RCC 7860 (cell line): ENCODE results near the gene BBS1.

Source experiments
- DNase-seq: peaks from one replicate; pipeline ENCODE4 v3.0.0-alpha.2; 2015; ENCODE audit warnings: low spot score
- FAIRE-seq: peaks from 2 replicates; lab custom pipeline; 2012; peaks lifted over from hg19 to GRCh38; lab: Jason Lieb, UNC

BBS1 gene

DNA sequence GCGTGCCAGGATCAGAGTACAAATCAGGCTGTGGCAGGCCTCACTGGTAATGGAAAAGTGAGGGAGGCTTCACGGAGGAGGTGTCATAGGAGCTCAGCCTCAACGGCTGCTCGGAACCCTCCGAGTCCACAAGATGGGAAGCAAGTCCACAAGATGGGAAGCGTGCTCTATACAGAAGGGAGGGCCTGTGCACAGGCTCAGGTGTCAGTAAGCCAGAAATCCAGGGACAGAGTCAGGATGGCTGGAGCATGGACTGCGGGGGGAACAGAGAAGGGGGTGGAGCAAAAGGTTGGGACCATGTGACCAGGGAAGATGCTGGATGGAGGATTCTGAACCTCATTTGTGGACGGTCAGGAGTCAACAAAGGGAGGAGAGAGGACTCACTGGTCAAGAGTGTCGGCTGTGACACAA is 33.6 kb upstream of the BBS1 start:
- FAIRE-seq: no peak
- DNase-seq: no peak

DNA sequence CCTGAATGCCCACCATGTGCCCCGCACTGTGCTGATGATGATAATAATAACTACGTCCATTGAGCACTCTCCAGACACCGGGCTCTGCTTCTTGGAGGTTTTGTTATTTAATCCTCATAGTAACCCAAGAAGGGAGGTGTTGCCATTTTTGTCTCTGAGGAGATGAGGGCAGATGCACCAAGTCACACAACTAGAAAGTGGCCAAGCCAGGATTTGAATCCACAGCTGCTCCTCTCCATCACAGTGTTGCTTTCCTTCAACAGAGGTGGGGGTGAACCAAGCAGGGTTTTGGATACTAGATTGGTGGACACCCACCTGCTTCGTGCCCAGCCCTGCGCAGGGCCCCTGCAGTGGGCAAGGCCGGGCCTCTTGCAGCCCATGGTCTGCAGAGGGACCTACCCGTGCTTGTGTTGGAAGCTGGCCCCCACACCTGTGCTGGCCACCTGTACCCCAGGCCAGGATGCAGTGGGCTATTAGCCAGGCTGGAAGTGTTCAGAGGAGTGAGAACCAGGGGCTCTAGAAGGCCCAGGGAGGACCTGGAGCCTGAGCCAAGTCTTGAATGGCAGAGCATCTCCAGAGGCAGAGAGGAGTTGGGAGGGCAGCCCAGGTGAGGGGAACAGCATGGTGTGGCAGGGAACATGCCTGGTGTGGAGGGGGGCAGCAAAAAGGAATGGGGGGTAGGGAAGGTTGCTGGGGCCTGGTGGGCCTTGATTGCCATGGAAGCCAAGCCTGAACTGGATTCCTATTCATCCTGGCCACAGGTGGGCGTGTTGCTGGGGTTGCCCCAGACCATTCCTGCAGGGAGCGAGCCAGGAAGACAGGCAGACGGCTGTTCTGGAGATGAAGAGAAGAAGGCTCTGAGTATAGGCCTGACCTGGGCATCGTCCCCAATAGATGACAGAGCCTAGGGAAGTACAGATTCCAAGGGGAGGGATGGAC is 32.9 kb upstream of the BBS1 start:
- FAIRE-seq (no peak), DNase-seq (no peak)

DNA sequence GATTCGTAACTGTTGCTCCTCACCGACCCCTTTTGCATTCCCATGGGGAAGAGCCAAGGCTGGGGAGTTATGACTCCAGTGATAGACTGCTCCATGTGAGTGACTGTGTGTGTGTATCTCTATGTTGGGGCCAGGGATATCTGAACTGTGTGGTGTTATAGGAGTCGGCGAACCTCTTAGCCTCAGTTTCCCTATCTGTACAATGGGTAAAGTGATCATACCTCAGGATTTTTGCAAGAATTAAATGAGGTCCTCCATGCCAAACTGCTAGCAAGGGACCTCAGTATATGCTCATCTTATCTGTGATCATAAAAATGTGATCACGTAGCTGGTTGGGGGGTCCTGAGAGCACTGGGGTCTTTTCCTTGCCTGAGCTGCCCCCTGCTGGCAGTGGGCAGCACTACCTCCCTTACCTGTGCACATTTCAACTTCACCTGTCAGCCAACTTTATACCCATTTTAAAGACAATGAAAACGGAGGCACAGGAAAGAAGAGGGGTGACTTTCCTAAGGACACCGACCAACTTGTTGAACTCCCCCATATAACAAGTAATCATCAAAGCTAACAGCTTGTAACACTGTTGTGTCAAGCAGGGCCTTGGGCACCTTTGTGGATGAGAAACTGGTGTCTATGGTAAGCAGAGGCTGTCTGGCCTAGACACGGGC is 31.6 kb upstream of the BBS1 start:
- FAIRE-seq (no peak), DNase-seq (no peak)

DNA sequence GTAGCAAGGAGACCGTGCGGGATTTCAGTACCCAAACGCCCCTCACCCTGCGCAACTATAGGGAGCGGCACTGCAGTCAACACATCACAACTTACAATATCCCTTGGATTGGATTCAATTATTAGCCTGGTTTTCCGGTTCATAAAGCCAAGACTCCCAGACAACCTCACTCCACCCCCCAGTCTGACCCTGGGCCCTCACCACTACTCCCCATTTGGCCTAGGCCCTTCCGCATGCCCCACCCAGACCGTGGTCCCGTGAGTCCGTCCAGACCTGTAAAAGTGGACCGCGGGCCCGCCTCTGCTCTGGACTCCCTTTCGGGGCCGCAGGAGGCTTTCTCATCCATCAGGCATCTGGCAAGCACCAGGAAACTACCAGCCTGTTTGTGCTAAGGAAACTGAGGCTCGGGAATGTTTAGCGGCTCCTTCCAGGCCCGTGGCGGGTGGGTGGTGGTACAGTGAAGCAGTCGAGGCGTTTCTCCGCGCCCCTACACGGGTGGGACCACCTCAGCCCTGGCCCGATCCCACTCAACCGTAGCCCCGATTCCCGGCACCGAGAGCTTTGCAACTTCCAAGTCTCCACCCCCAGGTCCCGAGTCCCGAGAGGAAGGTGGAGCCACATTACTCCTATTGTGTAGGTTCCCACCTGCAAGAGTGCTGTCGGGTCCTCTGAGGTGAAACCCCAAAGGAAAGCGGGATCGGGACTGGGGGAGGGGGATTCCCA is 30.9 kb upstream of the BBS1 start:
- DNase-seq (peak; percentile 14), FAIRE-seq (no peak)

DNA sequence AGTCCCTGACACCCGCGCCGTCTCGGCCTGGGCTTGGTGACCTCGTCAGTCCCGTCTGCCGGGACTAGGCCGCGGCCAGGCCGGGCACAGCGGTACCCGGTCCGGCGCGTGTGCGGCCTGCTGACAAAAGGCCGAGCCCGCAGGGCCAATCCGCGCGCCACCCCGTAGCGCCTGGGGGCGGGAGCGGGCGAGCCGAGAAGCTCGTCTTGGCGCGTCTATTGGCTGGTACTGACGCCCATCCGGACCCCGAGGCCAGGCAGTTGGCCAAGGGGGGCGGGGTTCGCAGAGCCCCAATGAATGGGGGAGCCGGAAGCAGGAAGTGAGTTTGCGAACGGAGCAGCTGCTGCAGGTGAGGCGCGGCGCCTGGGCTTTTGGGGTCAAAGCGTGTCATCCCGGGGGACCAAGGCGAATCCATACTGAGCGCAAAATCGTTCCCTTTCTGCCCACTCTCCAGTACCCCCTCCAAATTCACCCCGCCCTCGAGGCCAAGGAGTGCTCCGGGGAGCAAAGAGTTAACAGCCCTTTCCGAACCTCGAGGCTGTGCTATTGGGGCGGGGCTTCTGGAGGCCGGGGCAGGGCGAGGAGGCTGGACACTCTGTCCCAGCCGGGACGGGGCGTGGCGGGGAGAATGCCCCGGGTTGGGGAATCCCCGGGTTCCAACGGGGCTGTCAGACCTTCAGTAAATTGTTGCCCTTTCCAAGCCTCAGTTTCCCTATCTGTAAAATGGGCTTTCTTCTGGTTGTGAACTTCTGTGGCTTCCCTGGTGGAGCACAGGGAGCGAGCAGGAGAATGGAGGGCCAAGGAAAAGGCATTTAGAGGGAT is 30.1 kb upstream of the BBS1 start, which contains the start of gene DPP3:
Gene DPP3, plus strand, starts transcription at position 318 of the 822 bp plus-strand sequence. CDS start 1,767 bp downstream, outside the sequence.
- DNase-seq: peak; percentile 85
- FAIRE-seq: peak; percentile 46

DNA sequence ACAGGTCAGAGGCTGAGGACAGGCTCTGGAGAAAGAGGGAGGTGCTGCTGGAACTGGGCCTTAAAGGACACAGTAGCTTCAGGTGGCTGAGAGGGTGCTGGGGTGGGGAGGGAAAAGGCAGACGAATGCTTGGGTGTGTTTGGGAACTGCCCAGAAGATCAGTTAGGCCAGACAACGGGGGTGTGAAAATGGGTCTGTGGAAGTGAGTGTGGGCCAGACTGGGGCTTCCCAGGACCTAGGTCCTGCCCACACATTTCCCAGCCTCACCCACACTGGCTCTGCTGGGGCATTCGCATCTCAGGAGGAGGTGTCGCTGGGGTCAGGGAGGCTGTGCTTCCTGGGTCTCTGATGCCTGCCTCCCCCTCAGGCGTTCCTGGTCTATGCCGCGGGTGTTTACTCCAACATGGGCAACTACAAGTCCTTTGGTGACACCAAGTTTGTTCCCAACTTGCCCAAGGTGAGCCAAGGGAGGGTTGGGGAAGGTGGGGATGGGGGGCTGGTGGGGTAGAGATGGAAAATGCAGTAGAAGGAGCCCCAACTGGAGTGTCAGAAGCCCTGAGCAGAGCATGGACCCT is 25.5 kb upstream of the BBS1 start:
- DNase-seq (no peak), FAIRE-seq (no peak)

DNA sequence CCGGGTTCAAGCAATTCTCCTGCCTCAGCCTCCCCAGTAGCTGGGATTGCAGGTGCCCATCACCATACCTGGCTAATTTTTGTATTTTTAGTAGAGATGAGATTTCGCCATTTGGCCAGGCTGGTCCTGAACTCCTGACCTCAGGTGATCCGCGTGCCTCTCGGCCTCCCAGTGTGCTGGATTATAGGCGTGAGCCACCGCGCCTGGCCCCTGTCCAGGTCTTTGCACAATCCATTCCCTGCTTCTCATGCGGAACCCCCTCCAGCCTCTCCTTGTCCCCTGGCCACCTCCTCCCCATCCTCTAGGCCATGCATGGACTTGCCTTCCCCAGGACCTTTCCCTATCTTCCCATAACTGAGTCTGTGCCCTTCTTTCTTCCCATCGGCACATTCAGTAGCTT is 21.5 kb upstream of the BBS1 start:
- FAIRE-seq (no peak), DNase-seq (no peak)

DNA sequence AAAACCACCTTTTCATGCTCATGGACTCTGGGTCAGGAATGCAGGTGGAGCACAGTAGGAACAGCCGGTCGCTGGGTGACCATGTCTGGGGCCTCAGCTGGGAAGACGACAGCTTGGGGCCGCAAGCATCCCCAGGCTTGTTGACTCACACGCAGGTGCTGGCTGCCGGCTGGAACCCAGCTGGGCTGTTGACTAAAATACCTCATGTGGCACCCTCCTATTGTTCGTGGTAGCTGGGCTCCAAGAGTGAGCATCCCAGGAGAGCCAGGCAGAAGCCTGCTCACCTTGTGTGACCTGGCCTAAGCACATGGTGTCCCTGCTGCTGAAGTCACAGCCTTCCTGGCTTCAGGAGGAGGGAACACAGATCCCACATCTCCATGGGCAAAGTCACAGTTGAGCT is 20.8 kb upstream of the BBS1 start:
- no peak for FAIRE-seq
- DNase-seq: no peak

DNA sequence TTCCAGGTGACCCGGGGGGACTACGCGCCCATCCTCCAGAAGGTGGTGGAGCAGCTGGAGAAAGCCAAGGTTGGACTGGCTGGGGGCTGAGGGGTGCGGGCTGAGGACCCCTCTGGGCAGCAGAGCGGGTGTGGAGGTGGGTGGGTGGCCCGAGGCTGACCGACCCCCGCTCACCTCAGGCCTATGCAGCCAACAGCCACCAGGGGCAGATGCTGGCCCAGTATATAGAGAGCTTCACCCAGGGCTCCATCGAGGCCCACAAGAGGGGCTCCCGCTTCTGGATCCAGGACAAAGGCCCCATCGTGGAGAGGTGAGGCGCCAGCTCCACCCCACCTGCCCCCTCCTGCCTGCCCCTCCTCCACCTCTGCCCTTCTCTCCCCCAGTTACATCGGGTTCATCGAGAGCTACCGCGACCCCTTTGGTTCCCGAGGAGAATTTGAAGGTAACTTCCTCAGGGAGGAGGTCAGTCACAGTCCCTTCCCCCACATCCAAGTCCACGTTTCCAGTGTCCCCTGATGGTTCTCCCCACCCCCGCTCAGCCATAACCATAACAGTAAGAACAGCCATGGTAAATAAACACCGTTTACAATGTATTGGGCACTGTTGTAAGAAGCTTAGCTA is 19.0 kb upstream of the BBS1 start:
- no peak for FAIRE-seq
- DNase-seq: no peak

DNA sequence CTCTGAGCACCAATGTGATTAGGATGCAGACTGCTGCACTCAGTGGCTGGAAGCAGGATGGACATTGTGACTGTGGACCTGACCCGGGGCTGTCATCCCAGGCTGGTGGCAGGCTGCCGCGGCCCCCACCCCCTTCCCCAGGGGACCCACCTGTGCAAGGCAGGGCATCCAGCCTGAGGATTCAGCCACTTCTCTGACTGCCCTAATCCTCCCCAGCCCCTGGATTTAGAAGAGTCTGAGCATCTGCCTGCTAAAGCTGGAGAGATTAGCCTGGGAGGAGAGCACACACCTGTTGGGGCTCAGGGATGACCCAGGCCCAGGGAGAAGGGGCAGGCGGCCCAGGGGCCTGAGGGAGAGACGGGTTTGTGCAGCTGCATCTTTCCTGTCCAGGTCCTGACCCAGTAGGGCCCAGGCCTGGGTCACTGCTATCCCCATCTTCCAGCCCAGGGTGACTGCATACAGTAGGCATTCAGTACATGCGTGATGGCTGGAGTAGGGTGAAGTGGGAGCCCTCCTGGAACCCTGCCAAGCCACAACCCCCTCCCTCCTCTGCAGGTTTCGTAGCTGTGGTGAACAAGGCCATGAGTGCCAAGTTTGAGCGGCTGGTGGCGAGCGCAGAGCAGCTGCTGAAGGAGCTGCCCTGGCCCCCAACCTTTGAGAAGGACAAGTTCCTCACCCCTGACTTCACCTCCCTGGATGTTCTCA is 18.1 kb upstream of the BBS1 start:
- FAIRE-seq (no peak), DNase-seq (no peak)

DNA sequence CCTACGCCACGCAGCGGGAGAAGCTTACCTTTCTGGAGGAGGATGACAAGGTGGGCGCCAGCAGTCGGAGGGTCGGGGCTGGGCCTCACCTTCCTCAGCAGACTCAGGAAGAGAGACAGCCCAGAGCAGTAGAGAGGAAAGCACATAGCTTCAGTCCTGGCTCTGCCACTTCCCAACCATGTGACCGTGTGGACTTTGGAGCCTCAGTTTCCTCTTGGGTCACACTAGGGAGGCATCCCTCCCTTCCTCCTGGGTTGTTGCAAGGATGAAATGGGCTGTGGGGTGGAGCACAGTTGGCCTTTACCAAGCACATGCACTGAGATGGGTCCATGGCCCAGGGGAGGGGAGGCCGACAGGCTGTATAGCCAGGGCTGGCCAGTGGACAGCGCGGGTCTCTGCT is 17.3 kb upstream of the BBS1 start:
- no peak for DNase-seq
- no peak for FAIRE-seq

DNA sequence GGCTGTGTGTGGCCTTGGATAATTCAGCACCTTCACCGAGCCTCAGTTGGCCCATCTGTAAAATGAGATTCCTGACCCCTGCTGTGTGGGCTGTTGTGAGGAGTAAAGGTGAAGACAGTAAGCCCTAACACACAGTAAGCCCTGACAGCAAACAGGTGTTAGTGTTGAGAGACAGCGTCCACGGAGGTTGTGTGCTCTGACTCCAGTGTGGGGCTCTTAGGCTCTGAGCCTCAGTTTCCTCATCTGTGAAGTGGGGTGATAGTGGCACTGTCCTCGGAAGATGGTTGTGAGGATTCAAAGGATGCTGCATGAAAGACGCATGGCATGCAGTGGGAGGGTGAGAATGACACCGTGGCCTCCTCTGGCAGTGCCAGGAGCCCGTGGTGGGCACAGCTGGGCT is 16.0 kb upstream of the BBS1 start:
- DNase-seq: no peak
- FAIRE-seq: no peak

DNA sequence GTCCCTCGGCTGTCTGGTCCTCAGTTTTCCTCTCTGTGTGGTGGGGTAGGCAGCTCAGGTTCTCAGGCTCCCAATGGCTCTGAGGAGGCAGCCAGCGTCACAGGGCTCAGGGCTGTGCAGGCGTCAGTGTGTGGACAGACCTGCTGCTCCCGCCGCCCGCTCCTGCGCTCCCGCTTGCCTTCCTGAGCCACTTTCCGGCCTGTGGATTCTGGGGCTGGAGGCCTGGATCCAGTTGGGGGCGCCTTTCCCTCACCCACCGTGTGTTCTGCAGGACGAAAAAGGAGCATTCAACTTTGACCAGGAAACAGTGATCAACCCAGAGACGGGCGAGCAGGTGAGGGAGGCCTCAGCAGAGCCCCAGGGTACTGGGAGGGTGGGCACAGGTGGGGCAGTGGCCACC is 15.5 kb upstream of the BBS1 start:
- DNase-seq: no peak
- FAIRE-seq: no peak

DNA sequence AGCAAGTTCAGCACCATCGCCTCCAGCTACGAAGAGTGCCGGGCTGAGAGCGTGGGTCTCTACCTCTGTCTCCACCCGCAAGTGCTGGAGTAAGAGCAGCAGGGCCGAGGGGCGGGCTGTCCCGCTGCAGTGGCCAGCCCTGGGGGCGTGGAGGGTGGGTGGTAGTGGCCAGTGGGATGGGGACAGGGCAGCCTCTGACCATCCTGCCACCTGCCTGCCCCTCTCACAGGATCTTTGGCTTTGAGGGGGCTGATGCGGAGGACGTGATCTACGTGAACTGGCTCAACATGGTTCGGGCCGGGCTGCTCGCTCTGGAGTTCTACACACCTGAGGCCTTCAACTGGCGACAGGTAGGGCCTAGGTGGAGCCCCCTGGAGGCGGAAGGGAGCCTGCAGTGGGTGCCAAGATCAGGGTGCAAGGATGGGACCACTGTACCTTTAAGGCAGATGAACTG is 15.0 kb upstream of the BBS1 start:
- DNase-seq (no peak), FAIRE-seq (no peak)

DNA sequence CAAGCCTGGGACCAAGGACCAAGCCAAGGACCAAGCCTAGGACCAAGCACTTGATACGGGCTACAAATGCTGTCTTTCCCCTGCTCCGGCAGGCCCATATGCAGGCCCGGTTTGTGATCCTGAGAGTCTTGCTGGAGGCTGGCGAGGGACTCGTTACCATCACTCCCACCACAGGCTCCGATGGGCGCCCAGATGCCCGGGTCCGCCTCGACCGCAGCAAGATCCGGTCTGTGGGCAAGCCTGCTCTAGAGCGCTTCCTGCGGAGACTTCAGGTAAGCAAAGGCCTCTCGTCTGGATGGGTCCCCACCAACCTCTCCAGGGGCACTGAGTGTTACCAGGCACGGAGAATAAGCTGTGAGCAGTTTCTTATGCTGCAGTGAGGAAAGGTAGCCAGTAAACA is 13.2 kb upstream of the BBS1 start:
- DNase-seq (no peak), FAIRE-seq (no peak)

DNA sequence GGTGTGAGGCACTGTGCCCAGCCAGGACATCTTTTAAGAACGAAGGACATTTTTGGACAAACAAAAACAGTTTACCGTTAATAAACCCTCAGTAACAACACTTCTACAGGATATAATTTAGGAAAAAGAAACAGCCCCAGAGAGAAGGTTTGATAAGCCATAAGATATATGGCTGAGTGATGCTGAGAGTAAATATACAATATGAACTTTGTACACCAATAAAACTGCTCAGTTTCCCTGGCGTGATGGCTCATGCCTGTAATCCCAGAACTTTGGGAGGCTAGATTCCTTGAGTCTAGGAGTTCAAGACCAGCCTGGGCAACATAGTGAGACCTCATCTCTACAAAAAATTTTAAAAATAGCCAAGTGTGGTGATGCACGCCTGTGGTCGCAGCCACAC is 11.9 kb upstream of the BBS1 start:
- FAIRE-seq (no peak), DNase-seq (no peak)

DNA sequence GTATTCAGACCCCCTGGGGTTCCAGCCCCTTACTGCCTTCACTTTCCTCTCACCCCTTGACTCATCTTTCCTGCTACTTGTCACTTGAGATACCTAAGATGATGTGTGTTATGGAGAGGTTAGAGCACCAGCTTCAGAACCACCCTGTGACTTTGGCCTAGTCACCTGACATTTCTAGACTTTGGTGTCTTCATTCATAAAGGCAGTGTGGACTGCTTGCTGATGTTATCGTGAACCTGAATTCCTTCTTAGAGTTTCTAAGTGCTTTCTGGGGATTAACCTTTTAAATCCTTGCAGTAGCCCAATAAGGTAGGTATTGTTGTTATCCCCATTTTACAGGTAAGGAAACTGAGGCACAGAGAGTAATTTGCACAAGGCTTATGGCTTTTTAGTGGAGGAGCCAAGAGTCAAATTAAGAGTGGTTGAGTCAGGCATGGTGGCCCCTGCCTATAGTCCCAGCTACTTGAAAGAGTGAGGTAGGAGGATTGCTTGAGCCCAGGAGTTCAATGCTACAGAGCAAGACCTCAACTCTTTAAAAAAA is 5.1 kb upstream of the BBS1 start:
- DNase-seq (no peak), FAIRE-seq (no peak)

DNA sequence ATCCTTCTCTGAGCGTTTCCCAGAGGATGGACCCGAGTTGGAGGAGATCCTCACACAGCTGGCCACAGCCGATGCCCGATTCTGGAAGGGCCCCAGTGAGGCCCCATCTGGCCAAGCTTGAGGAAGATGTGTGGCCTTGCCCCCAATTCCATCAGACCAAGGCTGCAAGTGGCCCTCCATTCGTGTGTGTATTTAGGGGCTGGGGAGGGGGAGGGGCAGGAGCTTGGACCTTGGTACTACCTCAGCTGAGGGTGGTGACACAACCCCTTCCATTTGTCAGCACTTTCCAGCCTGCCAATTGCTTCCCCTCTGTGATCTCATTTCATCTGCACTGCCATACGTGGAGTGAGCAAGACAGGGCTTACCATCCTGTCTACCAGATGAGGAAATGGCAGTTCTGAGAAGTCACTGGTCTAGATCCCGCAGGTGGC is 1.3 kb upstream of the BBS1 start:
- DNase-seq (no peak), FAIRE-seq (no peak)

DNA sequence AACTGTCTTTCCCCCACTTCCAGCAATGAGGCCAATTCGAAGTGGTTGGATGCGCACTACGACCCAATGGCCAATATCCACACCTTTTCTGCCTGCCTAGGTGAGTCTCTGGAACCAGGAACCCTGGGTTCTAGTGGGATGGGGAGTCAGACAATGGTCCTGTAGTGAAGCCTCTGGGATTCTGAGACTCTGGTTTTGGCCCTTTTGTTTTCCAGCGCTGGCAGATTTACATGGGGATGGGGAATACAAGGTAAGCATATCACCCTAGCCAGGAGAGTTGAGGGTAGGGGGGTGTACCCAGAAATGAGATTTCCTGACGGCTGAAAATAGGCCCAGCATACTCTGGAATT is 530 bp downstream of the BBS1 start:
- DNase-seq: no peak
- FAIRE-seq: no peak
